Ectodermal cell (in vitro differentiated cells): ENCODE results near the gene SPTBN1.

Source experiments
- H3K27ac ChIP-seq: 2 replicates; pipeline ENCODE4 v1.7.0; 2013; ENCODE audit warnings: mild to moderate bottlenecking, low read depth, low read length; ENCODE audit not compliant: insufficient read depth, poor library complexity, severe bottlenecking
- H3K27me3 ChIP-seq: 2 replicates; pipeline ENCODE4 v1.7.0; 2013; ENCODE audit warnings: mild to moderate bottlenecking, low read length; ENCODE audit not compliant: insufficient read depth, control insufficient read depth, poor library complexity, severe bottlenecking
- H3K36me3 ChIP-seq: one replicate; pipeline ENCODE4 v1.7.0; 2013; ENCODE audit warnings: low read length; ENCODE audit not compliant: control insufficient read depth, insufficient read depth
- H3K4me1 ChIP-seq: one replicate; pipeline ENCODE4 v1.7.0; 2013; ENCODE audit warnings: low read length; ENCODE audit not compliant: control insufficient read depth, insufficient read depth
- H3K4me3 ChIP-seq: 2 replicates; pipeline ENCODE4 v1.7.0; 2013; ENCODE audit warnings: low read depth, low read length, control low read depth; ENCODE audit not compliant: insufficient read depth
- H3K9me3 ChIP-seq: 2 replicates; pipeline ENCODE4 v1.7.0; 2013; ENCODE audit warnings: mild to moderate bottlenecking, low read length, moderate library complexity; ENCODE audit not compliant: control insufficient read depth
- WGBS, 2 experiments: methylation state at CpG; one replicate each; pipeline ENCODE4 v1.1.7; 2013; ENCODE audit warnings: missing lambda C conversion rate in 2 of 2; 5-methylcytosine and 5-hydroxymethylcytosine counted together

SPTBN1 gene

GRCh38 chr2:54613794-54614257, 157.7 kb downstream of the SPTBN1 start:
- no peaks in the 10 kb centered on the region for H3K9me3 ChIP-seq
- no peak overlapping the region for H3K4me3 ChIP-seq
- peaks cover 17% of the 10 kb centered on the region for H3K36me3 ChIP-seq
- H3K27me3 ChIP-seq, result no peaks in the 10 kb centered on the region
- H3K4me1 ChIP-seq, result no peaks in the 10 kb centered on the region
- 76 to 90% methylated on average over 3 to 6 of the region's 6 CpGs for WGBS, 2 experiments
- no peak overlapping the region for H3K27ac ChIP-seq

GRCh38 chr2:54614819-54615218, 158.7 kb downstream of the SPTBN1 start:
- Histone ChIP-seq H3K27ac (no peak overlapping the region), H3K9me3 (no peaks in the 10 kb centered on the region), H3K4me3 (no peak overlapping the region), H3K4me1 (no peaks in the 10 kb centered on the region), H3K27me3 (no peaks in the 10 kb centered on the region), H3K36me3 (peaks cover 17% of the 10 kb centered on the region)

- 95% methylated on average over 5 of the region's 5 CpGs for WGBS, 2 experiments
- no peaks in the 10 kb centered on the region for H3K4me1 ChIP-seq
- H3K27ac ChIP-seq, result no peak overlapping the region
- no peak overlapping the region for H3K4me3 ChIP-seq
- peaks cover 17% of the 10 kb centered on the region for H3K36me3 ChIP-seq
- no peaks in the 10 kb centered on the region for H3K27me3 ChIP-seq
- H3K9me3 ChIP-seq, result no peaks in the 10 kb centered on the region
These were observed 159.9 kb downstream of the SPTBN1 start for GRCh38 chr2:54615832-54616534.

GRCh38 chr2:54617409-54617808, 161.3 kb downstream of the SPTBN1 start:
- no peak overlapping the region for H3K4me3 ChIP-seq
- WGBS, 2 experiments, result 91 to 94% methylated on average over 5 to 7 of the region's 7 CpGs
- no peaks in the 10 kb centered on the region for H3K4me1 ChIP-seq
- H3K9me3 ChIP-seq, result no peaks in the 10 kb centered on the region
- no peak overlapping the region for H3K27ac ChIP-seq
- peaks cover 17% of the 10 kb centered on the region for H3K36me3 ChIP-seq
- H3K27me3 ChIP-seq, result no peaks in the 10 kb centered on the region

GRCh38 chr2:54618646-54619565, 162.8 kb downstream of the SPTBN1 start:
- H3K4me1 ChIP-seq, result no peaks in the 10 kb centered on the region
- H3K27me3 ChIP-seq, result no peaks in the 10 kb centered on the region
- H3K36me3 ChIP-seq, result peaks cover 23% of the 10 kb centered on the region
- 83 to 86% methylated on average over 5 of the region's 5 CpGs for WGBS, 2 experiments
- no peak overlapping the region for H3K4me3 ChIP-seq
- no peak overlapping the region for H3K27ac ChIP-seq
- no peaks in the 10 kb centered on the region for H3K9me3 ChIP-seq

- H3K27me3 ChIP-seq, result no peaks in the 10 kb centered on the region
- H3K36me3 ChIP-seq, result peaks cover 27% of the 10 kb centered on the region
- H3K9me3 ChIP-seq, result no peaks in the 10 kb centered on the region
- H3K4me3 ChIP-seq, result no peak overlapping the region
- H3K4me1 ChIP-seq, result no peaks in the 10 kb centered on the region
- WGBS, 2 experiments, result 91 to 96% methylated on average over 9 of the region's 9 CpGs
- no peak overlapping the region for H3K27ac ChIP-seq
These were observed 163.6 kb downstream of the SPTBN1 start for GRCh38 chr2:54619660-54620231.

GRCh38 chr2:54620948-54621347, 164.8 kb downstream of the SPTBN1 start:
- Histone ChIP-seq H3K27ac (no peak overlapping the region), H3K9me3 (no peaks in the 10 kb centered on the region), H3K27me3 (no peaks in the 10 kb centered on the region), H3K4me1 (no peaks in the 10 kb centered on the region), H3K36me3 (peaks cover 37% of the 10 kb centered on the region), H3K4me3 (no peak overlapping the region)
- WGBS, 2 experiments, result 91 to 94% methylated on average over 5 of the region's 5 CpGs

- Histone ChIP-seq H3K4me1 (no peaks in the 10 kb centered on the region), H3K36me3 (peaks cover 51% of the 10 kb centered on the region), H3K4me3 (no peak overlapping the region), H3K27me3 (no peaks in the 10 kb centered on the region), H3K27ac (no peak overlapping the region), H3K9me3 (no peaks in the 10 kb centered on the region)
- WGBS, 2 experiments, result 96% methylated on average over 11 to 12 of the region's 12 CpGs
These were observed 168.5 kb downstream of the SPTBN1 start for GRCh38 chr2:54624591-54625071.

GRCh38 chr2:54626131-54626530, 170.0 kb downstream of the SPTBN1 start:
- H3K27me3 ChIP-seq, result no peaks in the 10 kb centered on the region
- H3K27ac ChIP-seq, result no peak overlapping the region
- no peaks in the 10 kb centered on the region for H3K4me1 ChIP-seq
- H3K4me3 ChIP-seq, result no peak overlapping the region
- WGBS, 2 experiments, result 98% methylated on average over 7 of the region's 7 CpGs
- peaks cover 62% of the 10 kb centered on the region for H3K36me3 ChIP-seq
- no peaks in the 10 kb centered on the region for H3K9me3 ChIP-seq

GRCh38 chr2:54626884-54627283, 170.8 kb downstream of the SPTBN1 start:
- WGBS, 2 experiments, result 99% methylated on average over 2 of the region's 2 CpGs
- no peaks in the 10 kb centered on the region for H3K4me1 ChIP-seq
- peaks cover 69% of the 10 kb centered on the region for H3K36me3 ChIP-seq
- no peaks in the 10 kb centered on the region for H3K27me3 ChIP-seq
- no peak overlapping the region for H3K4me3 ChIP-seq
- H3K9me3 ChIP-seq, result no peaks in the 10 kb centered on the region
- H3K27ac ChIP-seq, result no peak overlapping the region
